ENCODE measurements around the gene PCCA.

DNA sequence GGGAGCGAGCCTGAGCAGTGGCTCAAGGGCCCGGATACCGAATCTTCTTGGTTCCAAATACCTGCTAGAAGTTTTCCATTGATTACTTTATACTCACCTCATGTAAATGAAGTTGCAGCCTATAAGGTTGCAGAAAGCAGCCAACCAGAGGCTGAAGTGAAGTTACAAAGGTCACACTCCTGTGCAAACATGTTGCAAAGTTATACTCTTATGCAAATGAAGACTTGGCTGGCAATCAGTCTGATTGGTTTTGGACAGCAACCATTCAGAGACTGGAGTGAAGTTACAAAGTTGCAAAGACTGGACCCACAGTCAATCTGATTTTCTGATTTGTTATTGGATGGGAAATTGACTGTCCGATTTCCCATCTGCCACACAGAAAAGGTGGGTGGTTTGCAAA lies 347.2 kb downstream of the PCCA start:
- no peak for TF ChIP-seq SUZ12 (IDR thresholded peaks at IDR 0.05)
- TF ChIP-seq ARNT (IDR thresholded peaks at IDR 0.05), result no peak
- no peak for TF ChIP-seq SP1 (IDR thresholded peaks at IDR 0.05)
- TF ChIP-seq ELF4 (IDR thresholded peaks at IDR 0.05), result no peak
- TF ChIP-seq FOXA1 (IDR thresholded peaks at IDR 0.05), result no peak
